Mucosa of gallbladder (tissue), 1 donor: ENCODE results near the gene SPTLC1. TPM values are rescaled to one million over a fixed set of nuclear protein-coding genes. Genes with fewer than 3 reads are reported as not detected.
A peak's percentile ranks its signal among the peaks of the same experiment; 100 is the strongest.

Experiments used
- DNase-seq: peaks from one replicate; pipeline ENCODE4 v3.0.0-alpha.2; 2020; ENCODE audit warnings: low spot score
- total RNA-seq: library from RNA; stranded (reverse); gene quantifications from one replicate; pipeline ENCODE4 v1.2.1, GENCODE V29; 2021
- donor health status: DM: no; HTN: no; CAD: no.

SPTLC1 gene
- total RNA-seq, 1 donor from 2014 or later = 65.1 TPM

DNA sequence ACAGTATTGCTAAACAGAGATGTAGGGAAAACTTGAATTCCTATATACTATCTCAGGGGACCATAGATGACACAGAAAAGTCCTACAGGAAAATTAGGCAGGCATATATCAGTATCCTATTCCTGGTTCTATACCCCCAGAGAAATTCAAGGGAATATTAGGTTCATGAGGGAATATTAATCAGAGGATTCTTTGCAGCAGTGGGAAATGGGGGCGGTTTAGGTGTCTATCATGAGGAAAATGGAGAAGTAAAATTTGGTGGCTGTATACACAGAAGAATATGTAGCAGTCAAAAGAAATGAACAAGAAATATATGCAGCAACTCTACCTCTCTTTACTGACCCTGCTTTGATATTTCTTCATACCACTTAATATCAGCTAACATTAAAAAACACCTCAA, 20.0 kb downstream of the SPTLC1 start:
- DNase-seq = no peak

DNA sequence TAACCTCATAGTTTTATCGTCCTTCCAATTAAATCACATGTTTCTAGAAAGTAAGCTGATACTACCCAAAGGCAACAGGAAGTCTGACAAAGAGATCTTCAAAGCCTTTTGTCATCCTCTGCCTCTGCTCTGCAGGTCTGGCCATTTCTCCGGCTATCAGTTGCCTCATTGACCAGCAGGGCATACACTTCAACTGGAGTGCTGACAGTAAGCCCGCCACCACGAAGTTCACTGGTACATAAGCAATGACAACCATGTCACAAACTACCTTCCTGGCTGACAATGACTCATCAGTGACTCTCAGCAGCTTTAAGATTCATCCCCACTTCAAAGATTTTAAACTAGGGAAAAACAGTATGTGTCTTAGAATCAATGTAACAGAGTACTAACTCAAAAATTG, 20.6 kb downstream of the SPTLC1 start:
- no peak for DNase-seq

DNA sequence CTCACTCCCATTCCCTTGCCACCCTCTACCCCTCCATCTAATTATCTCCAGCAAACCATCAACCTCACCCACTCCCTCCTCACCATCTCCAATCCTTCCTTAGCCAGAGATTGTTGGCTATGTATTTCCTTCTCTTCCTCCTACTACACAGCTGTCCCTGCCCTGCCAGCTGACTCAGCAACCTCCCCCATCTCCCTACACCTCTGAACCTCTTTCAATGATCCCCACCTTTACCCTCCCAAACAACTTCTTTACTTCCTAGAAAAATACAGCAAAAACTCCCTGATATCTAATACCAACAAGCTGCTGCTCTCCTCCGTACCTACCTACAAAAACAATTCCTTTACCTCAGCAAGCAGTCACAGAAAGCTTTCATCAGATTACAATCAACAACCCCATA, 37.3 kb downstream of the SPTLC1 start:
- no peak for DNase-seq

DNA sequence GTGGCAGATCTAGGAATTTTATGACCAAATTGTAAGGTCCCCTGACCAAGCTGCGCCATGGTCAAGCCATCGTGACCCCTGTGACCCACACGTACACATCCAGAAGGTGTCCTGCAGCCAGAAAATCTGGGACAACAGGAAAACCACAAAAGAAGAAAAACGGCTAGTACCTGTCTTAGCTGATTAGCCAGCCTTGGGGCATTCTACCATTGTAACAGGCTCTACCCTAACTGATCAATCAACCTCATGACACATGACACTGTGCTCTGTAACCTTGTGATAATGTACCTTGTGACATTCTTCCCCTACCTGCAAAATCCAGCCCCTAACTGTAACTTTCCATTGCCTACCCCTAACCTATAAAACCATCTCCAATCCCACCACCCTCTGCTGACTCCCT, 43.6 kb downstream of the SPTLC1 start:
- DNase-seq = no peak

DNA sequence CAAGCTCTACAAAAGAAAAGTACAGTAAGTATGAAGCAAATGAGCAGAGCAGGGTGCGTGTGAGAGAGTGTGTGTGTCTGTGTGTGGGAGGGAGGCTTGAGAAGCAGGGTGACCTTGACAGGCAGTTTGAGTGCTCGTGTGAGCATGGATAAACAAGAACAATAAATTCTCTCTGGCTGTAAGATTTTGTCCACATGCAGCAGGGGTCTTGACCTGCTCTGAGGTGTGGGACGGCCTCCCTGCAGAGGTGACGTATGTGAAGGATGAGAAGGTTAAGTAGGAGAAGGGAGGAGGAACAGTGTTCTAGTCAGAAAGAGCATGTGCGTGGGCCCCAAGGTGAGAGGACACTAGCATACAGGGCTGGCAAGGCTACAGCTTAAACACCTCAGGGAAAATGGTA, 49.0 kb downstream of the SPTLC1 start:
- DNase-seq = no peak

DNA sequence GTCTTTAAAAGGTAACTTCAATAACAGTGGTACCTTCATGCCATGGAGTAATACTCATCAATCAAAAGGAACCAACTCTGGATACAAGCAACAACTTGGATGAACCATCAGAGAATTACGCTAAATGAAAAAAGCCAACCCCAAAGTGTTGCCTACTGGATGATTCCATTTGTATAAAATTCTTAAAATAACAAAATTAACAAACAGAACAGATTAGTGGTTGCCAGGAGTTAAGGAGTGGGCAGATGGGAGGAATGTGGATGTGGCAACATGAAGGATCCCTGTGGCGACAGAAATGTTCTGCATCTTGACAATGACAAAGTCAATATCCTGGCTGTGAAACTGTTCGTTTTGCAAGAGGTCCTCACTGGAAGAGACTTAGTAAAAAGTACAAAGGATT, 50.5 kb downstream of the SPTLC1 start:
- no peak for DNase-seq

DNA sequence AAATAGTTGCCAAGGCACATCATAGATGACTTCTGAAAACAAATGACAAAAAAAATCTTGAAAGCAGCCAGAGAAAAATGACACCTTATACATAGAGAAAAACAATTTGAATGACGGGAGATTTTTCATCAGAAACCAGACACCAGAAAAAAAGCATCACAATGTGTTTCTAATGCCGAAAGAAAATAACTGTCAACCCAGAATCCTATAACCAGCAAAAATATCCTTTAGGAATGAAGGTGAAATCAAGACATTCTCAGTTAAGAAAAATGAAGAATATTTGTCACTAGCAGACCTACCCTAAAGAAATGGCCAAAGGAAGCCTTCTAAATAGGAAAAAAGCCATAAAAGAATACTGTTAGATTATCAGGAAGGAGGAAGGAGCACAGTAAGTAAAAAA, 54.0 kb downstream of the SPTLC1 start:
- DNase-seq = no peak

DNA sequence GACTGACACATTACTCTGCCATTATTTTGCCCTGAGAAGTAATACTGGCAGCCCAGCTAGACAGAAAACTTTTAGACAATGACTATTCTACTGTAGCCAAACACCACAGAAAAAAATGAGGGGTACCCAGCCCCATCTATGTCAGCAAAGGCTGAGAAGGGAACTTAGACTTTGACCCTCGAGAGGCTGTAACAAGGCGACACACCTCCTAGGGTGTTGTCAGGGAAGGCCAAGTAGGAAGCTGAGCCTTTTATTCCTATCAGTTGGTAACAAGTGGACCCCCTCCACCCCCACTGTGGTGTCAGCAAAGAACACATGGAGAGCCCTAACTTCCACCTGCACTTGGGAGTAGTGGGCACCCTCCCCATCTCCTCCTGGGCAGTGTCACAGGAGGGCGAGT, 55.6 kb downstream of the SPTLC1 start:
- no peak for DNase-seq

DNA sequence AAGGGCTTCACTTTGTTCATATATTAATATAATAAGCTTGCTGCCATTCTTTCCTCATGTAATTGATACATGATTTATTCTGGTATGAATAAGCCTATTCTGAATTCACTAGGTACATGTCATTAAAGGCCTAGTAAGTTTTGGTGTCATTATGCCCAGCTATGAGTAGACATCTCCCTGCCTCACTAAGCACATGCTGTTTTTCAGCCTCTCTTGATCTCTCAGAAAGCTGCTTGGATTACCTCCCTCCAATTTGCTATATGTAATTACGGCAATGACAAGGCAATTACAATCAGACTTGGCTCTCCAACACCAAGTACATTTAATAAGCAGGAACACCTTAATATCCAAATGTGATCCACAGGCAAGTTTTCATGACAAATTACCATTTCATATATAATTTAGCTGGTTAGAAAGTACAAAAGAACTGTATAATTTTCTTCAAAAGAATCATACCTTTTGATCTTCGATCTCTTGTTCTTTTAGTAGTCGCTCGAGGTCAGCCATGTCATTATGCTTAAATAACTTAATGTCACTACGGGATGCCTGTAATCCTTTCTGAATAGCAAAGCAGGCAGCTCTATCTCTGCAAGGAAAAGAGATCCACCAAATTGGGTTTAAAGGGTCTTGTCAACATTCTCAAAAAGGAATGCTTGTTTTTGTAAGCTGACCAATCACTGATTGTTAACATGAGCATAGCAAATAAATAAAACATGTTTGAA, 56.3 kb downstream of the SPTLC1 start:
- DNase-seq = no peak

DNA sequence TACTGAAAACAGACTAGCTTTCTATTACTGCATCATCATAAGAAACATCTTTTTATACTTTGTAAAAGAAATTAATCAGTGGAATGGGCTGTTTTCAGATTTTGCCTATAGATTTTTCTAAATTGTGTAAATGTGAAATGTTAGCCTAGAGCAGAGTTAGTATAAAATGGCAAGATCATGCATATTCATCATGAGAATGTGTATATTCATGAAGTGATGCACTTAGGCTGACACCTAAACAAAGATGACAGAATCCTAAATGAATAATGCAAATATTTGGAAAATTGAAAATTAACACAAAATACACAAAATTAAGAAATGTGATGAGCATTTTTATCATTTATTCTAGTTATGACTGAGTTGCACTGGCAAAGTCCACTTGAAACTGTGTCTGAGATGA, 57.2 kb downstream of the SPTLC1 start:
- no peak for DNase-seq

DNA sequence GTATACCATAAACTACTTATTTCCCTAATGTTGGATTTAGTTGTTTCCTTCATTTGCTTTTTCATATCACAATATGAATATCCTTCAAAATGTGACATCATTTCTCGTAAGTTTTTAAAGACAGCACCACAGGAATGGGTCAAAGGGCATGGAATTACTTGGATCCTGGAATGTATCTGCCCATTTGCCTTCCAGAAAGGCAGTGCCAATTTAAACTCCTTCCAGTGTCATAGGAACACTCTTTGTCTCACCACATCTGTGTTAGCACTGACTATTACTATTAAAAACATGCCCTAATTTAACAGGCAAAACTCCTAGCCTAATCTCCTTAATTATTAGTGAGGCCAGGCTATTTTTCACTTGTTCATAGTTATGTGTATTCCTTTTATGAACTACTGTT, 58.0 kb downstream of the SPTLC1 start:
- DNase-seq = no peak

DNA sequence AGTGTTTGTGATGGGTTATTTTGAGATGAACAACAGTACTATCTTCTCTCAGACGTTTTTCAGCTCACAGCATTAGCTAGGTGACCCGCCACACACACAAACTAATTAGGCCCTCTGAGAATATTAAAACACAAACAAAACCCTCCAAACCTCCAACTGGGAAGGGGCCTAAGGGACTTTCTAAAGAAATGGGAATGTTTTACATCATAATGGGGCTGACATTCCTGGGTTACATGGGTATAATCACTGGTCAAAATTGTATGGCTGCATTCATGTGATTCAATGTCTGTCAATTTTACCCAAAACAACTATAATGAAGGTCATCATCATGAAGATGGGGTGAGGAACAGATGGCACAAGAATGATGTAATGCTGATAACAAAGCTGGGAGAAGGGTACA, 59.6 kb downstream of the SPTLC1 start:
- DNase-seq = no peak

DNA sequence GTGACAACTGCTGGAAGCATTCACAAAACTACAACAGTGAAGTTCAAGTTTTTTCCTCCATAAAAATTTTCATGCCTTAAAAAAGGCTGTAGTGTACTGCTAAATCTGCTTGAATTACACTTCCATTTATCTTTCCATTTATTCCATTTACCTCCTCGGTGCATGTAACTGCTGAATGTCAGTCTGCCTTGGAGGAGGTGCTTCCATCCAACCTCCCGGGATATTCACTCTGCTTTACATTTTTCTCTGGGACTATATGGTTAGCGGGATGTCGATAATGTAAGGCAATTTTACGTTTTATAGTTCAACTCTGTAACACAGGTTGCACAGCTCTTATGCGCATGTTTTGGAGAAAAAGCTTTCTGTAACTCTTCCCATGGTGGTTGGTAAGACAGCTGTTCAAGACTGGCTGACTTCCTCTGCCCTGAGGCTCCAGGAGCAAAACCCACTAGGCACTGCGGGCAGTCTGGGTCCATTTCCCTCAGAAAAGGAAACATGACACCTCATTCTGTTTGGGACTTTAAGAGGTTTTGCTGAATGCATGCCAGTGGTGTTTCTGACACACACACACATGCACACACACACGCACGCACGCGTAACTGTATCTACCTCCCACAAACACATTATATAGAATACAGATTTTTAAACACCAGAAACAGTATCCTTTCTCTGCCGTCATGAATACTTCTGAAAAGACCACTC, 66.1 kb downstream of the SPTLC1 start:
- no peak for DNase-seq

DNA sequence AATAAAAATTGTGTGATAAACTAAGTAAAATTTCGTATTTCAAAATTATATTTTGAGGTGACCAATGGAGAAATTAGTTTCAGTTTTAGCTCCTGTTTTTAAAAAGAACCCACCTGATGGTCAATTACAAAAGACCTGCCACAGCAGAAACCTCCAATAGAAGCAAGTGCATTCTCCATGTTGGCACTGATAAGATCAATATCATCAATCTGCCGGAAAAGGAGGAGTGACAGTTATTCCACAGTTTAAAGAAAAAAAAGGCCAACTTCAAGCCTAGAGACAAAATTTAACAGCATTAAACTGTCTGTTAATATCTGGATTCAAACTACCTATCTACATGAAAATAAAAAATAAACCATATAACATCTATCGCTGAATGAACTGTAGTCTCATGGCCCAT, 67.7 kb downstream of the SPTLC1 start:
- no peak for DNase-seq

DNA sequence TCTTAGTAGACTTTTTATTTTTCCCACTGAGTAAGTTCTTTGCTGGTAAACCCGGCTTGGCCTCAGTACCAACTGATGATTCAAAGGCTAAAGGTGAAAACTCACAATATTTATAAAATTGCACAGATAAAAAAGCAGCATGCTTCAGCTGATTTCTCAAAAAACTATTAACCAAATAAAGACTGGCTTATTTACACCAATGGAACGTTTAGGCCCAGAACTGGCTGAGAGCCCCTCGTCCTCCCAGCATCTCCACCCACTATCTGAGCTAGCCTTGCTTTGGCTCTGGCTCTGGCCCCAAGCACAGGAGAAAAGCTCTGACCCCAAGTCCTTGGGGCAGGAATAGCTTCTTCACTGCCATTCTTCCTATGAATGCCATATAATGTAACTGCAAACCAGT, 68.5 kb downstream of the SPTLC1 start:
- DNase-seq = no peak

DNA sequence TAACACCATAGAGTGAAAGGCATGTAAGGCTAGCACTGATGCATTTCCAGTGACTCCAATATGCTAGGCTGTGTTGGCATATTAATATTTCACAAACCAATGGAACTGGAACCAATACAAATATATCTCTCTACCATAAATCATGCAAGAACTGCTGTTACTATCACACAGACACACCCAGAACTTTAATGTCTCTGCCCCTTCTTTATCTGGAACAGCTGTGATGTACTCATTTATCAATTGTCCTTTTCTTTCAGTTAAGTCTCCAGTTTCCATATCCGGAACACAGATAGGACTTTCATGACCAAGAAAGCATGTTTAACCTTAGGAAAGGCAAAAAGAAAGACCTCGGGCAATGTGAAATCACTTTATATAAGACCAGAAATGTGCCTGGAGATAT, 70.3 kb downstream of the SPTLC1 start:
- DNase-seq = no peak

DNA sequence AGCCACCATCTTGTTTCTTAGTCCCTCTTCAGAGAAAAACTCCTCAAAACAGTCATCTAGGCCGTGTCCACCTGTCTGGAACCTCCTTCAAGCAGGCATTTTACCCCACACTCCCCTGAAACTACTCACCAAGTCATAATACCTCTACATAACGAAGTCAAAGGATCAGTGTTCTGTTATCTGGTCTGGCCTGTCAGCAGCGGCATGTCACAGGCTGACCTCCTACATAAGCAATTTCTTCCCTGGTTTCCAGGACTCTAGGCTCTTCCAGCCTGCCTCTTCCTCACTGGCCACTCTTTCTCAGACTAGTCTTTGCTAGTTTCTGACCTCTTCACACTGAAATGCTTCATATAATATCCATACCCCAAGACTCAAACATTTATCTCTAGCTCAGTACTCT, 72.2 kb downstream of the SPTLC1 start:
- no peak for DNase-seq

DNA sequence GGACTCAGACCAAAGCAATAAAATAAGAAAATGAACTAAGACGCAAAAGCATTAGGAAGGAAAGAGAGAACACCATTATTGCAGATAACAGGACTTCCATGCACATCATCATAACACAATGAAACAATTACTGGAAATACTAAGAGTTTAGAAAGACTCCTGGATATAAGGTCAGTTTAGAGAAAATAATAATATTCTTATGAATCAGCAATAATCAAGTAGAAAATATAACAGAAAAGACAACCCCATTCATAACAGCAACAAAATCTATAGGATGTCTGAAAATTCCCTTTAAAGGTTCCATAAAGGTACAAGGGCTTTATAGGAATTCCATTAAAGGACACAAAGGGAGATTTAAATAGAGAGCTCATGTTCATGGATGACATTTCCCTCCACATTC, 73.0 kb downstream of the SPTLC1 start:
- no peak for DNase-seq

DNA sequence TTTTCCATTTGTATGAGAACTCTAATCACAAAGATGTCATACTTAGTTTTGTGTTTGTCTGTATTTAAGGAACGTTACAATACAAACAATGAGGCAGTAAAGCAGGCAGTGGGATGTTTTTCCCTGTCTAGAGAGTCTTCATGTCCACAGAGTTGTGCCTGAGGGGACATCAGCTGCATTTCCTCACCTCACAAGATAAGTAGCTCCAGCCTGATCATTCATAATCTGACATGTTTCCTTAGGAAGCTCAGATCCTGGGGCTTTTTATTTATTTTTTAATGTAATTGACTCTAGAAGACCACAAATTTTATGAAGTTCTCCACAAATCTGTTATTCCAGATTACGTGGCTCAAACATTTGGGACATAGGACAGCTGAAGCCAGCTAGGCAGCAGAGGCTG, 78.5 kb downstream of the SPTLC1 start:
- no peak for DNase-seq

DNA sequence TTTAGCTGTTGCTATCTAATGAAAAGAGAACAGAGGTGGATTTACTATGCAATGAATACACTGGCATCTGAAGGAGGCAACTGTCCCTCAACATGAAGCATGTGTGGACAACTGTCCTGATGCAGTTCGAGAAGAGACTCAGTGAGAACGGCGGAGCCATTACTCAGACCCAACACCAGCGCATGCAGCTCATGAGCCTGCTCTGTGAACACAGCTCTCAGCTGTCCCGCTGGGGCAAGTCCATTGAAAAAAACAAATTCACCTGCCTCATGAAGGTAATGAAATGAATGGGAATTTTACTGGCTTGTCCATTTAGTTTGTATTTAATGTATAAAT, 78.8 kb downstream of the SPTLC1 start:
- DNase-seq = no peak

DNA sequence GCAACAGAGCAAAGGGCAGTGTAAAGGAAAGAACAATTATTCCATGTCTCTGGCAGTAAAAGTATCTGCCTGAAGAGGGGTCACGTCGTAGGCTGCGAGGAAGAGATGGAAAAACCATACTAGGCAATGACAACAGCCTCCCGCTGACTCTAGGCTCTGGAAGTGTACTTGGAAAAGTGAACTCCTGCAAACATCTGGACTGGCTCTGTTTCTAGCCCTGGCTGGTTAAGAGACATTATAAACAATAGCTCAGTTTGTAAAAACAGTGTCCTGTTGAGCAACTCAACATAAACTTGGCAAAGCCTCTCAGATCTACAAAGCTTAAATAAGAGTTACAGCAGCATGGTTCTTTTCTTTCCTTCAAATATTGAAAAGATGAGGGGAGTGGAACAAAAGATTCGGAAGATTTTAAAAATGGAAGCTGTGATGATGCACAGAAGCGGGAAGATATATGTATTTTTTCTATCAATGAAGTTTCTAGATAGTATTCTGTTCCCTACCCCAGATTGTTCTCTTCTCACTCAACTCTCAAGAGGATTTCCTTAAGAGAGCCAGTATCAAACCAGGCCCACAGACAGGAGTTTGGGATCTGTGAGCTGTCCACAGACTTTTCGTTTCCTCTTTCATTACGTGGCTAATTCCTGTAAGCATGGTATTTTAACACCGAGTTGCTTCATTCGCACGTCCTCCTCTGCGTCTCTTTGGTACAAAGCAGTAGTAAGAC, 79.4 kb downstream of the SPTLC1 start:
- peak; percentile 62 for DNase-seq

DNA sequence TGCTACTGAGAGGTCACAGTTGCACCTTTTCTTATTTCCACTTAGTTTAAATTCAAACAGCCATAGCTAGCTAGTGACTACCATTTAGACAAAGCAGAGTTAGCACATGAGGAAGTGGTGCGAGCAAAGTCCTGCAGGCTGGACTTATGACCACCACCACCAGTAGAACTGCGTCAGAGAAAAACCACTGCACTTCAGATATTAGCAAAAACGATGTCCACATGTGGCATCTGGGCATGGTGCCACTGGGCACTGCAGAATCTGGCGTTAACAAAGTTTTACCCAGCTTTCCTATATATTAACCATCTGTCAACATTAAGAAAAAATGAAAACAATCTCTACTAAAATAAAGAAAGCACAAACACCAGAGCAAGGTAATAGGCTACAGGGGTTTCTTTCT, 80.1 kb downstream of the SPTLC1 start:
- DNase-seq = peak; percentile 21

DNA sequence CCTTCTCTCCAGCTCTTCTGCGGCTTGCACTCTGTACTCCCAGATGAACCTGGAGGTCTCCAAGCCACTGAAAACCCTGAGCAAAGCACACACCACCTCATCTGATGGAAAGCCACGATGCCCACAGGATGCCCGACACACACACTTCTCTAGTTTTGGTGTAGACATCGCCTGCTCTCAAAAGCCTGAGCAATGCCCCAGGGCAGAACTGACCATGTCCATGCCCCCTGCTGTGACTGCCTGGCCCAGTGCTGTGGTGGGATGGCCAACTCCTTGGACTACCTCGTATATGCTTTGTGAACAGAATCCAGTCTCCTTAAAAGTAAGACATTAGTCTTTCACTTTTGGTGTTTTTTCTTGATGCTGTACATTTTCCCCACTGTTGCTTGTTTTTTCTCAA, 81.2 kb downstream of the SPTLC1 start:
- no peak for DNase-seq
